NCI-H510A treated with DMSO at 0.1 percent for 48 hours (cell line): Measurements from ENCODE around the gene PRRT2.
"Not testable (repeated sequence)": the region's sequence is repeated elsewhere in the genome, so short reads cannot be mapped to it uniquely, and the experiment has no call there.

Source experiments
- DNase-seq: peaks from one replicate; lab custom pipeline; 2025; lab: John Stamatoyannopoulos, UW

PRRT2 gene

DNA sequence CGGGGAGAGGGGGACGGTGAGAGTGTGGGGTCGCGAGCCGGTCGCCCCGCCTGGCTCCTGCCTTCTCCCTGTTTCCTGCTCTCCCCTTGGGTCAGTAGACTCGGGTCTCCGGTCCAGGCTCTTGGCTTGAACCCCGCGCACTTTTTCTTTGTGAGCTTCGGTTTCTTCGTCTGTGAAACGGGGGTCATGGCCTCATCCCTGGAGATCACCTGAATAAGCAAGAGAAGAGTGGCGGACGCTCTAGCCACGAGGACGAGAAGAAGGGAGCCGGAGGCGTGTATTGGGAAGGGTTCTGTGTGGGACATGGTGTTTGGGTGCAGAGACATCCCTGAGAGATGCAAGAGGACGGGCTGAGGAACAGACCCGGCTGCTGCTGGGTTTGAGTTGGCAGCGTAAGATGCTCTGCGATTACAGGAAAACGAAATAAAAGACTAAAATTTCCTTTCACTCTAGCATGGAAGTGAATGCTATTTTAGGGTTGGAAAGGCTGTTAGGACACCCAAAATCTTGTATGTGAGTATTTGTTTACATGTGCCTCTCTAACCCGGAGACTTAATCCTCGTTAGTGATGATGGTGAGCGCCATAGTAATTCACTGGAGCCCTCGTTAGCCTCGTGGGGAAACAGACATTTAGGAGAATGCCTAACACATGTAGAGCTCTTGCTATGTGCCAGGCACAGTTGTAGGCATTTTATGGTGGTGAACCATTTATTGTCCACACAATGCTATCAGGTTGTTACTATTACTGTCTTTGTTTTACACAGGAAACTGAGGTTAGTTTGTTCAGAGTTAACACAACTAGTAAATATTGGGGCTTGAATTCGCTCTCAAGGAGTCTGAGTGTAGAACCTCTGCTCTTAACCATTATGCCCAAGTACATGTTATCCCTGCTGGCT lies 20.8 kb upstream of the PRRT2 start:
- DNase-seq = no peak

- no peak for DNase-seq
Measured at GRCh38 chr16:29791845-29792807, 19.9 kb upstream of the PRRT2 start.

GRCh38 chr16:29793153-29793552 lies 18.8 kb upstream of the PRRT2 start:
- not testable (repeated sequence) for DNase-seq

DNA sequence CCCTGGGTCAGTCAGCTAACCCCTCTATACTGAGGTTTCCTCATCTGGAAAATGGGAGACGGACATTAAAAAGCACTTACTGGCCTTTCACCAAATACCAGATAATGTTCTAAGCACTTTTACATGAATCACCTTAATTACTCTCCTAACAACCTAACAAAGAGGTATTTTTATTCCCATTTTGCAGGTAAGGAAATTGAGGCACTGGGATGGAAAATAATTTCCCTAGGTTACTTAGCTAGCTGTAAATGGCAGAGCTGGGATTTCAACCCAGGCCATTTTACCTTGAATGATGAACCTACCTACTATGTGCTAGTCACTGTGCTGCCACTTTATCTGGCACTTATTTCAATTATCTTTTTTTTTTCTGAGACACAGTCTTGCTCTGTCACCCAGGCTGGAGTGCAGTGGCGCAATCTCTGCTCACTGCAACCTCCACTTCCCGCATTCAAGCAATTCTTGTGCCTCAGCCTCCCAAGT lies 17.7 kb upstream of the PRRT2 start:
- no peak for DNase-seq

GRCh38 chr16:29802416-29802935 lies 9.5 kb upstream of the PRRT2 start:
- no peak for DNase-seq

- no peak for DNase-seq
Measured at GRCh38 chr16:29804020-29804419, 8.0 kb upstream of the PRRT2 start.

DNA sequence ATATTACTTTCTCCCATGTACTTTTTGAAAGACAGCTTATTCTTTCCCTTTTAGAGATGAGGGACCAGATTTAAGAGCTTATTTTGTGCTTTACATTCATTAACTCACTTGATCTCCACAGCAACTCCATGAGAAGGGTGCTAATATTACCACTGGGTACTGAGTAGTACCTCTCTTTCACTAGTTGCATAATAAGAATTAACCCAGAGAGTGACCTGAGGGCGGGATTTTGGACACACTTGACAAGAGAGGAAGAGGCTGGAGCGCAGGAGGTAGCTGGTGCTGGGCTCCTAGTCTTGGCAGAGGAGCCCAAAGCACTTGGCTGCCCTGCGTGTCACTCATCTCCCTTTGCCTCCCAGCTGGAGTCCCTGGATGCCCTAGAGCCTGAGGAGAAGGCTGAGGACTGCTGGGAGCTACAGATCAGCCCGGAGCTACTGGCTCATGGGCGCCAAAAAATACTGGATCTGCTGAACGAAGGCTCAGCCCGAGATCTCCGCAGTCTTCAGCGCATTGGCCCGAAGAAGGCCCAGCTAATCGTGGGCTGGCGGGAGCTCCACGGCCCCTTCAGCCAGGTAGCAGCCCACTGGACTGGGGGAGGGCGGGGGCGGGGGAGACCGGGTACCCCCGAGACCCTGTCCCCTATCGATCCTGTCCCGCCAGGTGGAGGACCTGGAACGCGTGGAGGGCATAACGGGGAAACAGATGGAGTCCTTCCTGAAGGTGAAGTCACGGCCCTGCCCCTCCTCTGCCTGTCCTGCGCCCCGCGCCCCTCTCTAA lies 7.3 kb upstream of the PRRT2 start:
- DNase-seq = peak; percentile 78

GRCh38 chr16:29805232-29806098 lies 6.5 kb upstream of the PRRT2 start:
- peak; percentile 96 for DNase-seq

- DNase-seq = peak; percentile 94
Measured at GRCh38 chr16:29806099-29806579, 5.9 kb upstream of the PRRT2 start, which contains the start of gene MAZ. TSS of gene MAZ (plus strand) at chr16:29806529. CDS start at chr16:29806702, 173 bp downstream.

DNA sequence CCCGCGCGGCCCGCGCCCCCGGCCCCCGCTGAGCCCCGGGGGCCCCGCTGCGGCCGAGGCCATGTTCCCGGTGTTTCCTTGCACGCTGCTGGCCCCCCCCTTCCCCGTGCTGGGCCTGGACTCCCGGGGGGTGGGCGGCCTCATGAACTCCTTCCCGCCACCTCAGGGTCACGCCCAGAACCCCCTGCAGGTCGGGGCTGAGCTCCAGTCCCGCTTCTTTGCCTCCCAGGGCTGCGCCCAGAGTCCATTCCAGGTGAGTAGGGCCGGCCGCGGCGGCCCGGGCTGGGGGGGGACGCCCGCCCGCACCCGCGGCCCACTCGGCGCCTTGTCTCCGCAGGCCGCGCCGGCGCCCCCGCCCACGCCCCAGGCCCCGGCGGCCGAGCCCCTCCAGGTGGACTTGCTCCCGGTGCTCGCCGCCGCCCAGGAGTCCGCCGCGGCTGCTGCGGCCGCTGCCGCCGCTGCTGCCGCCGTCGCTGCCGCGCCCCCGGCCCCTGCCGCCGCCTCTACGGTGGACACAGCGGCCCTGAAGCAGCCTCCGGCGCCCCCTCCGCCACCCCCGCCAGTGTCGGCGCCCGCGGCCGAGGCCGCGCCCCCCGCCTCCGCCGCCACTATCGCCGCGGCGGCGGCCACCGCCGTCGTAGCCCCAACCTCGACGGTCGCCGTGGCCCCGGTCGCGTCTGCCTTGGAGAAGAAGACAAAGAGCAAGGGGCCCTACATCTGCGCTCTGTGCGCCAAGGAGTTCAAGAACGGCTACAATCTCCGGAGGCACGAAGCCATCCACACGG lies 5.2 kb upstream of the PRRT2 start:
- DNase-seq = peak; percentile 73

- DNase-seq = peak; percentile 92
Measured at GRCh38 chr16:29807426-29808218, 4.4 kb upstream of the PRRT2 start.

GRCh38 chr16:29808219-29808900 lies 3.6 kb upstream of the PRRT2 start:
- no peak for DNase-seq

DNA sequence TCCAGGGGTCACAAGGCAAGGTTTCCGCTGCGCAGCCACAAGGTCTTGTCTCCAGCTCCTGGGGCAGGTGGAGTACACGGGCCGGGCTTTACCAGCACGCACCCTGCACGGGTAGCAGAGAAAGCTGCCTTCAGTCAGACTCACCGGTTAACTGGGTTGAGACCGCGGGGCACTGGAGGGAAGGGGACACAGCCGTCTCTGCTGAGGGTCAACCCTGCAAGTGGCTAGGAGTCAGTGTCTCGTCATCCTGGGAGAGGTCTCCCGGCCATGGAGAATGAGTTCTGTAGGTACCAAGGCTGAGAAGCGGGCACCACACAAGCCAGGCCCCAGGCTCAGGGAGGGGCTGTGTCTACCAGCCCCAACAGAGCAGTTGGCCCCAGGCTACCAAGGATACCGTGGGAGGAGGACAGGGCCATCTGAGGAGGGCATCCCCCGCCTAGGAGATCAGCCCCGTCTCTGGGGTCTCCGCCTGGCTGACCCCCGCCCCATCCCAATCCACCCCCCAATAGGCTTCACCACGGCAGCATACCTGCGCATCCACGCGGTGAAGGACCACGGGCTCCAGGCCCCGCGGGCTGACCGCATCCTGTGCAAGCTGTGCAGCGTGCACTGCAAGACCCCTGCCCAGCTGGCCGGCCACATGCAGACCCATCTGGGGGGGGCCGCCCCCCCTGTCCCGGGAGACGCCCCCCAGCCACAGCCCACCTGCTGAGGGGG lies 2.8 kb upstream of the PRRT2 start:
- DNase-seq = no peak

DNA sequence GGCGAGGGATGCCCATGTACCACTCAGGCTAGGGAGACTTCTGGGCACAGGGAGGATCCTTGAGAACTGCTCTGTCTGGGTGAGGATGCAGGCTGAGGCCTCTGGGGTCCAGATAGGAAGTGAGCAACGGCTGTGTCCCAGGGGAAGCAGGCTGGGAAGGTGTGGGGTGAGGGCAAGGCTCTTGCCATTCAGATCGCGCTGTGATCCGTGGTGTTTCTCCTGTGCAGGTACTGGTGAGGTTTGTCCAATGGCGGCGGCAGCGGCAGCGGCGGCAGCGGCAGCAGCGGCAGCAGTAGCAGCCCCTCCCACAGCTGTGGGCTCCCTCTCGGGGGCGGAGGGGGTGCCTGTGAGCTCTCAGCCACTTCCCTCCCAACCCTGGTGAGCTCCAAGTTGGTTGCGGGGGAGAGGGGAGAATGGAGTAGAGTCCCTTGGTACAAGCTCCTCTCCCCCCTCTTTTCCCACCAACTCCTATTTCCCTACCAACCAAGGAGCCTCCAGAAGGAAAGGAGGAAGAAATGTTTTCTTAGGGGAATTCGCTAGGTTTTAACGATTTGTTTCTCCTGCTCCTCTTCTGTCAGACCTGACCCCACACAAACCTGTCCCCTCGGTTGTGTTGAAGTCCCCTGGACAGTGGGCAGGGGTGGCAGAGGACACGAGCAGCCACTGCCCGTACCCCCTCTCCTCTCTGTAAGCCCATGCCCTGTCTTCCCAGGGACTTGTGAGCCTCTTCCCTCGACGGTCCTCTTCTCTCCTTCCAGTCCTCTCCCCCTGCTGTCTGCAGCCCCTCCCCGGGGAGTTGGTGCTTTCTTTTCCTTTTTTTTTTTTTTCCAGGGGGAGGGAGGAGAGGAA lies 1.9 kb upstream of the PRRT2 start:
- DNase-seq = no peak

DNA sequence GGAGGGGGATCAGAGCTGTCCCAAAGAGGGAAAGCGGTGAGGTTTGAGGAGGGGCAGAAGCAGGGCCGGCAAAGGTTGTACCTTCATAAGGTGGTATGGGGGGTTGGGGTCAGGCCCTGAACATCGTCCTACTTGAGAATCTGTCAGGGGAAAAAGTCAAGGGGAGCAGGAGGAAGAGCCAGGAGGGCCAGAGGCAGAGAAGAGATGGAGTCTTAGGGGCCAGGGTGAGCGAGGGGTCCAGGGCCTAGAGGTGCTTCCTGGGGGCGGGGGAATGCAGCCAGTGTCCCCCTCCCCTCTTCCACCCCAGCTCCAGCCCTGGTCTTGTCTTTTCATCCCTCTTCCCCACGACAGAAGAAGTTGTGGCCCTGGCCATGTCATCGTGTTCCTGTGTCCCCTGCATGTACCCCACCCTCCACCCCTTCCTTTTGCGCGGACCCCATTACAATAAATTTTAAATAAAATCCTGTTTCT lies 1.3 kb upstream of the PRRT2 start:
- DNase-seq = no peak

- DNase-seq = peak; percentile 94
Measured at GRCh38 chr16:29811170-29811895, 660 bp upstream of the PRRT2 start.
